Measurements from ENCODE around the gene RASSF3. TPM values are rescaled to one million over a fixed set of nuclear protein-coding genes. Genes with fewer than 3 reads are reported as not detected.
A peak's percentile ranks its signal among the peaks of the same experiment; 100 is the strongest.

Gene RASSF3
- total and polyA plus RNA-seq, 2 of the 13 experiments (the other 11 are each of a cell fraction or from before 2014, with no cell fraction given) = 15.5 to 16.0 TPM

DNA sequence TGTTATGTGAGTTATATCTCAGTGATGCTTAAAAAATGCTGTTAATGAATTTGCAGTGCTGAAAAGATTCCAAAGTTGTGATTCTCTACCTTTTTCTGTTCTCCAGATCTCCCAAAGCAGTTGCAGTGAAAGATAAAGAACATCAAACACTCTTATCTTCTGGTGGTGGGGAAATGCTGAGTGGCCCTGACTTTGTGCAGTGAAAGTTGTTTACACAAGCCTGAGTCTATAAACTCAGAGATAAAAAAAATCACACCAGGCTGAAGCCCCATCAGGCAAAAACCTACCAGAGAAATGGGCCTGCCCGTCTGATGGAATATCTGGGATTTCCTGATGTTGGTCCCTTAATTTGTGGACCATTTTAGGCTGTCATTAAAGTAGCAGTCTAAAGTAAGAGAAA, 46.1 kb downstream of the RASSF3 start (continued):
- TF ChIP-seq, protein P1, sequence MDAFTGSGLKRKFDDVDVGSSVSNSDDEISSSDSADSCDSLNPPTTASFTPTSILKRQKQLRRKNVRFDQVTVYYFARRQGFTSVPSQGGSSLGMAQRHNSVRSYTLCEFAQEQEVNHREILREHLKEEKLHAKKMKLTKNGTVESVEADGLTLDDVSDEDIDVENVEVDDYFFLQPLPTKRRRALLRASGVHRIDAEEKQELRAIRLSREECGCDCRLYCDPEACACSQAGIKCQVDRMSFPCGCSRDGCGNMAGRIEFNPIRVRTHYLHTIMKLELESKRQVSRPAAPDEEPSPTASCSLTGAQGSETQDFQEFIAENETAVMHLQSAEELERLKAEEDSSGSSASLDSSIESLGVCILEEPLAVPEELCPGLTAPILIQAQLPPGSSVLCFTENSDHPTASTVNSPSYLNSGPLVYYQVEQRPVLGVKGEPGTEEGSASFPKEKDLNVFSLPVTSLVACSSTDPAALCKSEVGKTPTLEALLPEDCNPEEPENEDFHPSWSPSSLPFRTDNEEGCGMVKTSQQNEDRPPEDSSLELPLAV (CRISPR knock-in tag; conservative IDR thresholded peaks at IDR 0.05; ENCODE audit: low read depth) = no peak
- TF ChIP-seq, protein P2, sequence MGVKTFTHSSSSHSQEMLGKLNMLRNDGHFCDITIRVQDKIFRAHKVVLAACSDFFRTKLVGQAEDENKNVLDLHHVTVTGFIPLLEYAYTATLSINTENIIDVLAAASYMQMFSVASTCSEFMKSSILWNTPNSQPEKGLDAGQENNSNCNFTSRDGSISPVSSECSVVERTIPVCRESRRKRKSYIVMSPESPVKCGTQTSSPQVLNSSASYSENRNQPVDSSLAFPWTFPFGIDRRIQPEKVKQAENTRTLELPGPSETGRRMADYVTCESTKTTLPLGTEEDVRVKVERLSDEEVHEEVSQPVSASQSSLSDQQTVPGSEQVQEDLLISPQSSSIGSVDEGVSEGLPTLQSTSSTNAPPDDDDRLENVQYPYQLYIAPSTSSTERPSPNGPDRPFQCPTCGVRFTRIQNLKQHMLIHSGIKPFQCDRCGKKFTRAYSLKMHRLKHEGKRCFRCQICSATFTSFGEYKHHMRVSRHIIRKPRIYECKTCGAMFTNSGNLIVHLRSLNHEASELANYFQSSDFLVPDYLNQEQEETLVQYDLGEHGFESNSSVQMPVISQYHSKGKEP (CRISPR knock-in tag; IDR thresholded peaks at IDR 0.05) = no peak
- TF ChIP-seq HOXA3 (CRISPR knock-in tag; IDR thresholded peaks at IDR 0.05) (no peak), ZNF264 (CRISPR knock-in tag; IDR thresholded peaks at IDR 0.05) (no peak), ZNF34 (CRISPR knock-in tag; IDR thresholded peaks at IDR 0.05; ENCODE audit: borderline replicate concordance) (no peak), MAFF (IDR thresholded peaks at IDR 0.05; ENCODE audit: low read depth, low read length) (peak; percentile 73), MIXL1 (CRISPR knock-in tag; IDR thresholded peaks at IDR 0.05) (peak; percentile 48; the same call in 1 of the 2 replicates), DPF2 (CRISPR knock-in tag; IDR thresholded peaks at IDR 0.05; ENCODE audit: borderline replicate concordance, low read depth) (peak; percentile 77; the same call in 1 of the 2 replicates), ZNF224 (CRISPR knock-in tag; IDR thresholded peaks at IDR 0.05) (no peak), CBFB (CRISPR knock-in tag; IDR thresholded peaks at IDR 0.05) (no peak), ZNF44 (CRISPR knock-in tag; IDR thresholded peaks at IDR 0.05) (no peak), MTF1 (CRISPR knock-in tag; IDR thresholded peaks at IDR 0.05) (no peak), ZBTB20 (CRISPR knock-in tag; IDR thresholded peaks at IDR 0.05; ENCODE audit: borderline replicate concordance, low read depth) (no peak; the same call in 1 of the 2 replicates), KMT2A (CRISPR knock-in tag; IDR thresholded peaks at IDR 0.05) (0 out of 2 replicates have a peak, but pooled peaks have one; percentile 14), ZNF563 (CRISPR knock-in tag; IDR thresholded peaks at IDR 0.05) (no peak), TCF7 (IDR thresholded peaks at IDR 0.05; ENCODE audit: low read depth) (peak; percentile 93)
- TF ChIP-seq, protein P3, sequence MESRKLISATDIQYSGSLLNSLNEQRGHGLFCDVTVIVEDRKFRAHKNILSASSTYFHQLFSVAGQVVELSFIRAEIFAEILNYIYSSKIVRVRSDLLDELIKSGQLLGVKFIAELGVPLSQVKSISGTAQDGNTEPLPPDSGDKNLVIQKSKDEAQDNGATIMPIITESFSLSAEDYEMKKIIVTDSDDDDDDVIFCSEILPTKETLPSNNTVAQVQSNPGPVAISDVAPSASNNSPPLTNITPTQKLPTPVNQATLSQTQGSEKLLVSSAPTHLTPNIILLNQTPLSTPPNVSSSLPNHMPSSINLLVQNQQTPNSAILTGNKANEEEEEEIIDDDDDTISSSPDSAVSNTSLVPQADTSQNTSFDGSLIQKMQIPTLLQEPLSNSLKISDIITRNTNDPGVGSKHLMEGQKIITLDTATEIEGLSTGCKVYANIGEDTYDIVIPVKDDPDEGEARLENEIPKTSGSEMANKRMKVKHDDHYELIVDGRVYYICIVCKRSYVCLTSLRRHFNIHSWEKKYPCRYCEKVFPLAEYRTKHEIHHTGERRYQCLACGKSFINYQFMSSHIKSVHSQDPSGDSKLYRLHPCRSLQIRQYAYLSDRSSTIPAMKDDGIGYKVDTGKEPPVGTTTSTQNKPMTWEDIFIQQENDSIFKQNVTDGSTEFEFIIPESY (CRISPR knock-in tag; IDR thresholded peaks at IDR 0.05) = no peak
- TF ChIP-seq, protein P4, sequence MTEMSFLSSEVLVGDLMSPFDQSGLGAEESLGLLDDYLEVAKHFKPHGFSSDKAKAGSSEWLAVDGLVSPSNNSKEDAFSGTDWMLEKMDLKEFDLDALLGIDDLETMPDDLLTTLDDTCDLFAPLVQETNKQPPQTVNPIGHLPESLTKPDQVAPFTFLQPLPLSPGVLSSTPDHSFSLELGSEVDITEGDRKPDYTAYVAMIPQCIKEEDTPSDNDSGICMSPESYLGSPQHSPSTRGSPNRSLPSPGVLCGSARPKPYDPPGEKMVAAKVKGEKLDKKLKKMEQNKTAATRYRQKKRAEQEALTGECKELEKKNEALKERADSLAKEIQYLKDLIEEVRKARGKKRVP (CRISPR knock-in tag; IDR thresholded peaks at IDR 0.05) = 0 out of 4 replicates have a peak, but pooled peaks of 1 of the 2 experiments have one; percentile 45
- TF ChIP-seq, protein P5, sequence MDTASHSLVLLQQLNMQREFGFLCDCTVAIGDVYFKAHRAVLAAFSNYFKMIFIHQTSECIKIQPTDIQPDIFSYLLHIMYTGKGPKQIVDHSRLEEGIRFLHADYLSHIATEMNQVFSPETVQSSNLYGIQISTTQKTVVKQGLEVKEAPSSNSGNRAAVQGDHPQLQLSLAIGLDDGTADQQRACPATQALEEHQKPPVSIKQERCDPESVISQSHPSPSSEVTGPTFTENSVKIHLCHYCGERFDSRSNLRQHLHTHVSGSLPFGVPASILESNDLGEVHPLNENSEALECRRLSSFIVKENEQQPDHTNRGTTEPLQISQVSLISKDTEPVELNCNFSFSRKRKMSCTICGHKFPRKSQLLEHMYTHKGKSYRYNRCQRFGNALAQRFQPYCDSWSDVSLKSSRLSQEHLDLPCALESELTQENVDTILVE (CRISPR knock-in tag; IDR thresholded peaks at IDR 0.05) = 0 out of 2 replicates have a peak, but pooled peaks have one; percentile 41
- TF ChIP-seq, protein P6, sequence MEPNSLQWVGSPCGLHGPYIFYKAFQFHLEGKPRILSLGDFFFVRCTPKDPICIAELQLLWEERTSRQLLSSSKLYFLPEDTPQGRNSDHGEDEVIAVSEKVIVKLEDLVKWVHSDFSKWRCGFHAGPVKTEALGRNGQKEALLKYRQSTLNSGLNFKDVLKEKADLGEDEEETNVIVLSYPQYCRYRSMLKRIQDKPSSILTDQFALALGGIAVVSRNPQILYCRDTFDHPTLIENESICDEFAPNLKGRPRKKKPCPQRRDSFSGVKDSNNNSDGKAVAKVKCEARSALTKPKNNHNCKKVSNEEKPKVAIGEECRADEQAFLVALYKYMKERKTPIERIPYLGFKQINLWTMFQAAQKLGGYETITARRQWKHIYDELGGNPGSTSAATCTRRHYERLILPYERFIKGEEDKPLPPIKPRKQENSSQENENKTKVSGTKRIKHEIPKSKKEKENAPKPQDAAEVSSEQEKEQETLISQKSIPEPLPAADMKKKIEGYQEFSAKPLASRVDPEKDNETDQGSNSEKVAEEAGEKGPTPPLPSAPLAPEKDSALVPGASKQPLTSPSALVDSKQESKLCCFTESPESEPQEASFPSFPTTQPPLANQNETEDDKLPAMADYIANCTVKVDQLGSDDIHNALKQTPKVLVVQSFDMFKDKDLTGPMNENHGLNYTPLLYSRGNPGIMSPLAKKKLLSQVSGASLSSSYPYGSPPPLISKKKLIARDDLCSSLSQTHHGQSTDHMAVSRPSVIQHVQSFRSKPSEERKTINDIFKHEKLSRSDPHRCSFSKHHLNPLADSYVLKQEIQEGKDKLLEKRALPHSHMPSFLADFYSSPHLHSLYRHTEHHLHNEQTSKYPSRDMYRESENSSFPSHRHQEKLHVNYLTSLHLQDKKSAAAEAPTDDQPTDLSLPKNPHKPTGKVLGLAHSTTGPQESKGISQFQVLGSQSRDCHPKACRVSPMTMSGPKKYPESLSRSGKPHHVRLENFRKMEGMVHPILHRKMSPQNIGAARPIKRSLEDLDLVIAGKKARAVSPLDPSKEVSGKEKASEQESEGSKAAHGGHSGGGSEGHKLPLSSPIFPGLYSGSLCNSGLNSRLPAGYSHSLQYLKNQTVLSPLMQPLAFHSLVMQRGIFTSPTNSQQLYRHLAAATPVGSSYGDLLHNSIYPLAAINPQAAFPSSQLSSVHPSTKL (CRISPR knock-in tag; IDR thresholded peaks at IDR 0.05) = peak; percentile 89

Data from HepG2 (cell line).